ENCODE data around the gene CPZ.

- TF ChIP-seq CTCF (IDR thresholded peaks at IDR 0.05; ENCODE audit: low read length) (no peak), EZH2phosphoT487 (IDR thresholded peaks at IDR 0.05; ENCODE audit: low read length) (no peak)
Observed at GRCh38 chr4:8641256-8641655, 48.7 kb downstream of the CPZ start.
